GM12875 (cell line): Measurements from ENCODE around the gene ADCY9.

Source experiments
- H3K4me3 ChIP-seq: one replicate; pipeline ENCODE4 v1.5.1; 2011; ENCODE audit warnings: low read depth, low read length, control low read depth
- TF ChIP-seq, protein P1 (sequence below): IDR thresholded peaks from 2 replicates; pipeline ENCODE4 v1.5.1; 2011; ENCODE audit warnings: low read depth, mild to moderate bottlenecking, control low read depth, inconsistent platforms, low read length, moderate library complexity, borderline replicate concordance; ENCODE audit not compliant: insufficient read depth

The ADCY9 gene

DNA sequence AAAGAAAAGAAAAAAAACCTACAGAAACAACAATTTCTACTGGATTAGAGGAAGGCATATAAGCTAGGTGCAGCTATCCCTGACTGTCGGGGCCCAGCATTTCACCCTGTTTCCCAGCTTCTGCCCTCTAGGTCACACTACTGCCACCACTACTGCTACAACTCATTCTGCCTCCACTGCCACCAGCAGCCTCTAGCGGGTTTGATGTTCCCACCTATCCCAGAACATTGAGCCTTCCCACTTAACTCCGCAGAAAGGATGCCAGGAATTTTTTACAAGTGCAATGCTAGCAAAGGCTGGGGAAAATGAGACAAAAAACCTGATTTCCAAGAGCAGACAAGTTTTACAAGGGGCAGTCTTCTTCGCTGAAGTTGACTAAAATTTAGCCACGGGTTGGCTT lies 10.4 kb downstream of the ADCY9 start:
- no peak overlapping the region for H3K4me3 ChIP-seq
- TF ChIP-seq, protein P1, sequence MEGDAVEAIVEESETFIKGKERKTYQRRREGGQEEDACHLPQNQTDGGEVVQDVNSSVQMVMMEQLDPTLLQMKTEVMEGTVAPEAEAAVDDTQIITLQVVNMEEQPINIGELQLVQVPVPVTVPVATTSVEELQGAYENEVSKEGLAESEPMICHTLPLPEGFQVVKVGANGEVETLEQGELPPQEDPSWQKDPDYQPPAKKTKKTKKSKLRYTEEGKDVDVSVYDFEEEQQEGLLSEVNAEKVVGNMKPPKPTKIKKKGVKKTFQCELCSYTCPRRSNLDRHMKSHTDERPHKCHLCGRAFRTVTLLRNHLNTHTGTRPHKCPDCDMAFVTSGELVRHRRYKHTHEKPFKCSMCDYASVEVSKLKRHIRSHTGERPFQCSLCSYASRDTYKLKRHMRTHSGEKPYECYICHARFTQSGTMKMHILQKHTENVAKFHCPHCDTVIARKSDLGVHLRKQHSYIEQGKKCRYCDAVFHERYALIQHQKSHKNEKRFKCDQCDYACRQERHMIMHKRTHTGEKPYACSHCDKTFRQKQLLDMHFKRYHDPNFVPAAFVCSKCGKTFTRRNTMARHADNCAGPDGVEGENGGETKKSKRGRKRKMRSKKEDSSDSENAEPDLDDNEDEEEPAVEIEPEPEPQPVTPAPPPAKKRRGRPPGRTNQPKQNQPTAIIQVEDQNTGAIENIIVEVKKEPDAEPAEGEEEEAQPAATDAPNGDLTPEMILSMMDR: no peak

DNA sequence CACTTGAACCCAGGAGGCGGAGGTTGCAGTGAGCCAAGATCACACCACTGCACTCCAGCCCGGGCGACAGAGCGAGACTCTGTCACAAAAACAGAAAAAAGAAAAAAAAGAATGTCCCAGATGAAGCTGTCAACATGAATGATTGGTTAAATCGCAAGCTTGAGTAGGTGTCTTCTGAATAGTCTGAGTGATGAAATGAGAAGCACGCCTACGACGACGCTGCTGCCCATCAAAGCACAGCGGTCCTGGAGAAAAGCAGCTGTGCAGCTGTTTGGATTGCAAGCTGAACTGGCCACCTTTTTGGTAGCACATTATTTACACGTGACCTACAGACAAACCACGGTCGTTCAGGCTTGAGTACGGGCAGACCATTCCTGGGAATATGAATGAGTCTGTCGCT lies 12.5 kb downstream of the ADCY9 start:
- H3K4me3 ChIP-seq: no peak overlapping the region
- TF ChIP-seq, protein P1: no peak

DNA sequence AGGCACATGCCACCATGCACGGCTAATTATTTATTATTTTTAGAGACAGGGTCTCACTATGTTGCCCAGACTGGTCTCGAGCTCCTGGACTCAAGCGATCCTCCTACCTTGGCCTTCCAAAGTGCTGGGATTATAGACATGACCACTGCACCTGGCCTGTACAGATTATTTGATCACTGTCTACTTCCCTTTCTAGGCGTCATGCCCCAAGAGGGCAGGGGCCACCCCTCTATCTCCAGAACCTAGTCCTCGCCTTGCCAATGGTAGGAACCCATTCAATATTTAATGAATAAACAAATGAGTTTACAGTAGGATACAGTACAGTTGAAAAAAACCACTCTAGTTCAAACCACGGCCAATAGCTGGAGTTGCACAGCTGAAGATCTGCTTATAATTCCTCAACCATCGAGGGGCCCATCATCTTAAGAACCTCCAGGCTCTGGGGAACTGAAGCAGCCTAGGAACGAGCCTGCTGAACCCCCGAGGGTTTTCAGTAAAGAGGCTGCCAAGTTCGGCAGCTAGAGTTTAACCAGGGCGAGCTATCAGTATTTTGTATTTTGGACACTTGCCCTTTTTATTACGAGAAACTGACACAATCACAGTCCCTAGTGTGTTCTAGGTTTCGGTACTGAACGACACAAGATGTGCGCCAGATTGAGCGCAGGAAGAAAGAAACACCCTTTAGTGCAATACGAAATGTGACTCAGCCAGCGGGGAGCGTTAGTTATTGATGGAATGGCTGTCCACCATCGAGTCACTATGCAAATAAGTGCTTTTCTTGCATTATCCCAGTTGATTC lies 14.6 kb downstream of the ADCY9 start:
- H3K4me3 ChIP-seq: no peak overlapping the region
- TF ChIP-seq, protein P1: no peak

DNA sequence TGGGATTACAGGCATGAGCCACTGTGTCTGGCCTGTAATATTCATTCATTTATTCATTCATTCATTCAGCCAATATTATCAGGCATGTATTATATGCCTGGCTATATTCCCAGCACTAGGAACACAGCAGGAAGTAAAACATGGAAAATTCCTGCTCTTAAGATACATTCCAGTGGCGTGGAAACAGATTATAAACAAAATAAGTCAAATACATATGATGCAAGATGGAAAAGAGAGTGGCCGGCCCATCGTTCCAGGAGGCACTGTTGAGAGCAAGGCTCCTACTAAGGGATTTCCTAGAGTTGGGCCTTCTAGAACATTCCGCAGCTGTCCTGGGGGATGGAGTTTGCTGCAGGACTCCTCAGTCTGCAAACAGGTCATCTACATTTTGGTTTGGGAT lies 17.7 kb downstream of the ADCY9 start:
- H3K4me3 ChIP-seq: no peak overlapping the region
- TF ChIP-seq, protein P1: no peak

DNA sequence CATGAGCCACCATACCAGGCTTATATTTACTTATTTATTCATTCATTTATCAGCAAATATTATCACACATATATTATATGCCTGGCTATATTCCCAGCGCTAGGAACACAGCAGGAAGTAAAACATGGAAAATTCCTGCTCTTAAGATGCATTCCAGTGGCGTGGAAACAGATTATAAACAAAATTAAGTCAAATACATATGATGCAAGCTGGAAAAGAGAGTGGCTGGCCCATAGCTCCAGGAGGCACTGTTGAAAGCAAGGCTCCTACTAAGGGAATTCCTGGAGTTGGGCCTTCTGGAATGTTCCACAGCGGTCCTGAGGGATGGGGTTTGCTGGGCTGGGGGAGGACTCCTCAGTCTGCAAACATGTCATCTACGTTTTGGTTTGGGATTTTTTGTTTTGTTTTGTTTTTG lies 18.4 kb downstream of the ADCY9 start:
- H3K4me3 ChIP-seq: no peak overlapping the region
- TF ChIP-seq, protein P1: no peak

DNA sequence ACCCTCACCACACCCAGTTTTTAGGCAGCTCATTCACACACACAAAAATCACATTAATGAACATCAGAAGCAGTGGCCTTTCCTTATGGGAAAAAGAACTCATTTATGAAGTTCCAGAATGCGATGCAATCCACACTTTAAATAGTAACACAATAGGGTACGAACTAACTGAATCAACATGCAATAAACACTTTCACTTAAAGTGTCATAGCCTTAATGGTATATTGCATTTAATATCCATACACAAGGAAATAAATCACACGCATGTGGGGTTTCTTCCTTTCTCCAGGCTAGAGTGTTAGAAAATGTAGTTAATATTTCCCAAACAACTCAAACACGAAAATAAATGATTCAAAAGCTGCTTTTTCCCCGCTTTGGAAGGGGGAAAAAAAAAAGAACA lies 19.7 kb downstream of the ADCY9 start:
- TF ChIP-seq, protein P1: no peak

DNA sequence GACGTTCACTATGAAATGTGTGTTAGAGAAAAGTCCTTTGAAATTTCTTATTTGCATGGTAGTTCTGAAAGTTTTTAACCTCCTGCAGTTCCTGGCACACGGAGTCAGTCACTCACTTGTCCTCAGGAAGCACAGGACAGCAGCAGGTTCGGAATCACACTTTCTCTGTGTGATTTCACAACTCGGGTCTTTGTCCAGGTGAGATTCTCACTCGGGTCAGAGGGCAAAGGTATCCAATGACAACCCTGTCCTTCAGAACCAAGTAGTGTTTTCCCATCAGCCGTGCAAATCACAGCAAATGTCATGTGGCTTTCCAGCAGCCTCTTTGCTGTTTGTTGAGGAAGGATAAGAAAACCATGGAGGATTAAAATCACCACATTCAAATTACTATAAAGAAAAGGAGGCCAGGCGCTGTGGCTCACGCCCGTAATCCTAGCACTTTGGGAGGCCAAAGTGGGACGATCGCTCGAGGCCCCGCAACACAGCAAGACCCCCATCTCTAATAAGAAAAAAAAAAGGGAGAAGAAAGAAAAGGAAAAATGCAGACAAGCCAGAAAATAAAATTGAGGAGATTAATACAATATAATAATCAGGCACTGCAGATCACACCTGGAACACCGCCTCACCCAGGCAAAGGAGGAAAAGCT lies 22.0 kb downstream of the ADCY9 start:
- no peak overlapping the region for H3K4me3 ChIP-seq
- TF ChIP-seq, protein P1: no peak

More for the DNA sequence above, 19.7 kb downstream of the ADCY9 start:
- no peak overlapping the region for H3K4me3 ChIP-seq
